ENCODE data around the gene TAF15. TPM values are rescaled to one million over a fixed set of nuclear protein-coding genes. Genes with fewer than 3 reads are reported as not detected.

TAF15 gene
- total and polyA plus RNA-seq, 10 of the 15 experiments (the other 5 are each of a cell fraction or from before 2014, with no cell fraction given), result 9.5 to 259 (median 40.4) TPM

DNA sequence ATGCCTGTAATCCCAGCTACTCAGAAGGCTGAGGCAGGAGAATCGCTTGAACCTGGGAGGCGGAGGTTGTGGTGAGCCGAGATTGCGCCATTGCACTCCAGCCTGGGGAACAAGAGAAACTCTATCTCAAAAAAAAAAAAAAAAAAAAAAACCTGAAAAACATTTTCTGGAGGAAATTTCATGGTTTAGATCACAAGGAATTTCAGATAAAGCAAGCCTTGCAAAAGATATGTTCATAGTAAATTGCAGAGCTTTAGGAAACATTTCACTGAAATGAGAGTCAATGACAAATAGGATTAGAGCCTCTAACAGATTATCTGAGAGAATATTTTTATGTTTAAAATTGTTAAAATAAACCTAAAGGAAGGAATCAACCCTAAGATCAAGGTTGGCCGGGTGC is 3.2 kb downstream of the TAF15 start:
- peaks cover 0 to 8% of the 10 kb centered on the region in 2 experiments; a peak in 1 of 4 replicates for H3K36me3 ChIP-seq (ENCODE audit: control insufficient read depth in 2 of 2, insufficient read depth in 2 of 2, low read length in 1 of 2)
- H4K20me1 ChIP-seq (ENCODE audit: control insufficient read depth, insufficient read depth), result peaks cover 2% of the 10 kb centered on the region; the same call in 1 of the 2 replicates
- no peak for FAIRE-seq
- RAD21 ChIA-PET (ENCODE audit: unreplicated experiment), result no interaction called here
- no peak for TF ChIP-seq NFXL1 (IDR thresholded peaks at IDR 0.05; ENCODE audit: borderline replicate concordance)
- no peak for TF ChIP-seq NBN (IDR thresholded peaks at IDR 0.05)
- TF ChIP-seq, protein P1, sequence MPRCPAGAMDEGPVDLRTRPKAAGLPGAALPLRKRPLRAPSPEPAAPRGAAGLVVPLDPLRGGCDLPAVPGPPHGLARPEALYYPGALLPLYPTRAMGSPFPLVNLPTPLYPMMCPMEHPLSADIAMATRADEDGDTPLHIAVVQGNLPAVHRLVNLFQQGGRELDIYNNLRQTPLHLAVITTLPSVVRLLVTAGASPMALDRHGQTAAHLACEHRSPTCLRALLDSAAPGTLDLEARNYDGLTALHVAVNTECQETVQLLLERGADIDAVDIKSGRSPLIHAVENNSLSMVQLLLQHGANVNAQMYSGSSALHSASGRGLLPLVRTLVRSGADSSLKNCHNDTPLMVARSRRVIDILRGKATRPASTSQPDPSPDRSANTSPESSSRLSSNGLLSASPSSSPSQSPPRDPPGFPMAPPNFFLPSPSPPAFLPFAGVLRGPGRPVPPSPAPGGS (IDR thresholded peaks at IDR 0.05; ENCODE audit: borderline replicate concordance, insufficient read depth, low read depth, low read length, poor library complexity, severe bottlenecking), result no peak
- TF ChIP-seq, protein P2, sequence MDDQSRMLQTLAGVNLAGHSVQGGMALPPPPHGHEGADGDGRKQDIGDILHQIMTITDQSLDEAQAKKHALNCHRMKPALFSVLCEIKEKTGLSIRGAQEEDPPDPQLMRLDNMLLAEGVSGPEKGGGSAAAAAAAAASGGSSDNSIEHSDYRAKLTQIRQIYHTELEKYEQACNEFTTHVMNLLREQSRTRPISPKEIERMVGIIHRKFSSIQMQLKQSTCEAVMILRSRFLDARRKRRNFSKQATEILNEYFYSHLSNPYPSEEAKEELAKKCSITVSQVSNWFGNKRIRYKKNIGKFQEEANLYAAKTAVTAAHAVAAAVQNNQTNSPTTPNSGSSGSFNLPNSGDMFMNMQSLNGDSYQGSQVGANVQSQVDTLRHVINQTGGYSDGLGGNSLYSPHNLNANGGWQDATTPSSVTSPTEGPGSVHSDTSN (IDR thresholded peaks at IDR 0.05; ENCODE audit: insufficient replicate concordance, low read depth, low read length), result no peak
- TF ChIP-seq BACH1 (IDR thresholded peaks at IDR 0.05; ENCODE audit: borderline replicate concordance), result no peak
- TF ChIP-seq, protein P3, sequence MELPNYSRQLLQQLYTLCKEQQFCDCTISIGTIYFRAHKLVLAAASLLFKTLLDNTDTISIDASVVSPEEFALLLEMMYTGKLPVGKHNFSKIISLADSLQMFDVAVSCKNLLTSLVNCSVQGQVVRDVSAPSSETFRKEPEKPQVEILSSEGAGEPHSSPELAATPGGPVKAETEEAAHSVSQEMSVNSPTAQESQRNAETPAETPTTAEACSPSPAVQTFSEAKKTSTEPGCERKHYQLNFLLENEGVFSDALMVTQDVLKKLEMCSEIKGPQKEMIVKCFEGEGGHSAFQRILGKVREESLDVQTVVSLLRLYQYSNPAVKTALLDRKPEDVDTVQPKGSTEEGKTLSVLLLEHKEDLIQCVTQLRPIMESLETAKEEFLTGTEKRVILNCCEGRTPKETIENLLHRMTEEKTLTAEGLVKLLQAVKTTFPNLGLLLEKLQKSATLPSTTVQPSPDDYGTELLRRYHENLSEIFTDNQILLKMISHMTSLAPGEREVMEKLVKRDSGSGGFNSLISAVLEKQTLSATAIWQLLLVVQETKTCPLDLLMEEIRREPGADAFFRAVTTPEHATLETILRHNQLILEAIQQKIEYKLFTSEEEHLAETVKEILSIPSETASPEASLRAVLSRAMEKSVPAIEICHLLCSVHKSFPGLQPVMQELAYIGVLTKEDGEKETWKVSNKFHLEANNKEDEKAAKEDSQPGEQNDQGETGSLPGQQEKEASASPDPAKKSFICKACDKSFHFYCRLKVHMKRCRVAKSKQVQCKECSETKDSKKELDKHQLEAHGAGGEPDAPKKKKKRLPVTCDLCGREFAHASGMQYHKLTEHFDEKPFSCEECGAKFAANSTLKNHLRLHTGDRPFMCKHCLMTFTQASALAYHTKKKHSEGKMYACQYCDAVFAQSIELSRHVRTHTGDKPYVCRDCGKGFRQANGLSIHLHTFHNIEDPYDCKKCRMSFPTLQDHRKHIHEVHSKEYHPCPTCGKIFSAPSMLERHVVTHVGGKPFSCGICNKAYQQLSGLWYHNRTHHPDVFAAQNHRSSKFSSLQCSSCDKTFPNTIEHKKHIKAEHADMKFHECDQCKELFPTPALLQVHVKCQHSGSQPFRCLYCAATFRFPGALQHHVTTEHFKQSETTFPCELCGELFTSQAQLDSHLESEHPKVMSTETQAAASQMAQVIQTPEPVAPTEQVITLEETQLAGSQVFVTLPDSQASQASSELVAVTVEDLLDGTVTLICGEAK (IDR thresholded peaks at IDR 0.05; ENCODE audit: borderline replicate concordance), result no peak
- no peak for TF ChIP-seq SMC3 (IDR thresholded peaks at IDR 0.05; ENCODE audit: borderline replicate concordance, low read length)
- no peak for TF ChIP-seq BRCA1 (IDR thresholded peaks at IDR 0.05; ENCODE audit: low read depth, low read length)
- TF ChIP-seq MXI1 (IDR thresholded peaks at IDR 0.05; ENCODE audit: low read depth, low read length), result no peak
- TF ChIP-seq, protein P4, sequence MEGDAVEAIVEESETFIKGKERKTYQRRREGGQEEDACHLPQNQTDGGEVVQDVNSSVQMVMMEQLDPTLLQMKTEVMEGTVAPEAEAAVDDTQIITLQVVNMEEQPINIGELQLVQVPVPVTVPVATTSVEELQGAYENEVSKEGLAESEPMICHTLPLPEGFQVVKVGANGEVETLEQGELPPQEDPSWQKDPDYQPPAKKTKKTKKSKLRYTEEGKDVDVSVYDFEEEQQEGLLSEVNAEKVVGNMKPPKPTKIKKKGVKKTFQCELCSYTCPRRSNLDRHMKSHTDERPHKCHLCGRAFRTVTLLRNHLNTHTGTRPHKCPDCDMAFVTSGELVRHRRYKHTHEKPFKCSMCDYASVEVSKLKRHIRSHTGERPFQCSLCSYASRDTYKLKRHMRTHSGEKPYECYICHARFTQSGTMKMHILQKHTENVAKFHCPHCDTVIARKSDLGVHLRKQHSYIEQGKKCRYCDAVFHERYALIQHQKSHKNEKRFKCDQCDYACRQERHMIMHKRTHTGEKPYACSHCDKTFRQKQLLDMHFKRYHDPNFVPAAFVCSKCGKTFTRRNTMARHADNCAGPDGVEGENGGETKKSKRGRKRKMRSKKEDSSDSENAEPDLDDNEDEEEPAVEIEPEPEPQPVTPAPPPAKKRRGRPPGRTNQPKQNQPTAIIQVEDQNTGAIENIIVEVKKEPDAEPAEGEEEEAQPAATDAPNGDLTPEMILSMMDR (IDR thresholded peaks at IDR 0.05 in 2 of 3, conservative IDR thresholded peaks at IDR 0.05 in 1 of 3; ENCODE audit: control insufficient read depth in 2 of 3, extremely low read depth in 1 of 3, insufficient read depth in 1 of 3, low read depth in 3 of 3, low read length in 3 of 3), result no peak
- TF ChIP-seq, protein P5, sequence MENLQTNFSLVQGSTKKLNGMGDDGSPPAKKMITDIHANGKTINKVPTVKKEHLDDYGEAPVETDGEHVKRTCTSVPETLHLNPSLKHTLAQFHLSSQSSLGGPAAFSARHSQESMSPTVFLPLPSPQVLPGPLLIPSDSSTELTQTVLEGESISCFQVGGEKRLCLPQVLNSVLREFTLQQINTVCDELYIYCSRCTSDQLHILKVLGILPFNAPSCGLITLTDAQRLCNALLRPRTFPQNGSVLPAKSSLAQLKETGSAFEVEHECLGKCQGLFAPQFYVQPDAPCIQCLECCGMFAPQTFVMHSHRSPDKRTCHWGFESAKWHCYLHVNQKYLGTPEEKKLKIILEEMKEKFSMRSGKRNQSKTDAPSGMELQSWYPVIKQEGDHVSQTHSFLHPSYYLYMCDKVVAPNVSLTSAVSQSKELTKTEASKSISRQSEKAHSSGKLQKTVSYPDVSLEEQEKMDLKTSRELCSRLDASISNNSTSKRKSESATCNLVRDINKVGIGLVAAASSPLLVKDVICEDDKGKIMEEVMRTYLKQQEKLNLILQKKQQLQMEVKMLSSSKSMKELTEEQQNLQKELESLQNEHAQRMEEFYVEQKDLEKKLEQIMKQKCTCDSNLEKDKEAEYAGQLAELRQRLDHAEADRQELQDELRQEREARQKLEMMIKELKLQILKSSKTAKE (IDR thresholded peaks at IDR 0.05; ENCODE audit: low read depth, poor library complexity, severe bottlenecking), result no peak
- CTCF ChIA-PET, result interaction anchor here (0.8 to 11.6 kb wide), 3 partner anchors 12 to 722 kb away, joined by 3 to 220 read pairs (median 4); partner anchors contain the start of gene C17orf50
- no peaks in the 10 kb centered on the region for H3K9me3 ChIP-seq (replicated peaks; ENCODE audit: control insufficient read depth, insufficient read depth, low read length)
- WGBS (ENCODE audit: insufficient coverage, insufficient replicate concordance, low lambda C conversion rate, missing lambda C conversion rate), result 96% methylated on average over 5 of the region's 5 CpGs
- no peak for ATAC-seq
- H3K9ac ChIP-seq (ENCODE audit: control insufficient read depth, insufficient read depth, low read length), result no peak overlapping the region
- DNase-seq (ENCODE audit: low read depth, low spot score), result no peak
- POLR2A ChIA-PET, result interaction anchor here (0.6 to 0.8 kb wide), 5 partner anchors 18 to 271 kb away, joined by 3 to 10 read pairs (median 9); no protein-coding TSS in a partner anchor
- no peak overlapping the region for H3K27ac ChIP-seq (ENCODE audit: control insufficient read depth, insufficient read depth)
- intact Hi-C loops (cut with micrococcal nuclease; ENCODE audit: unreplicated experiment) (no loop called here), in situ Hi-C loops (cut with MboI) (no loop called here)
- H3K4me3 ChIP-seq, result no peak overlapping the region
- H3K4me1 ChIP-seq (ENCODE audit: control insufficient read depth, insufficient read depth, low read length), result peaks cover 4% of the 10 kb centered on the region
- SMC1A ChIA-PET (ENCODE audit: uncharacterized antibody, unreplicated experiment), result interaction anchor here (0.6 to 1.5 kb wide), 4 partner anchors 37 to 569 kb away, joined by 3 to 6 read pairs (median 4); partner anchors contain the start of gene C17orf50
- H3K27me3 ChIP-seq (replicated peaks in 1 of 2; ENCODE audit: control insufficient read depth in 2 of 2, insufficient read depth in 2 of 2, low read length in 1 of 2), result no peaks in the 10 kb centered on the region
- H3K79me2 ChIP-seq (ENCODE audit: control insufficient read depth, insufficient read depth, low read length), result peaks cover 78% of the 10 kb centered on the region
- no peak overlapping the region for H2AFZ ChIP-seq (ENCODE audit: control insufficient read depth, low read depth, low read length)
- no TSS peak for BruUV-seq (replicated peaks)
- no peak overlapping the region for H3K4me2 ChIP-seq (ENCODE audit: control insufficient read depth, insufficient read depth)

Measured in GM12878 (cell line).